Measurements from ENCODE around the gene TMEM25.
"Not testable (repeated sequence)": the region's sequence is repeated elsewhere in the genome, so short reads cannot be mapped to it uniquely, and the experiment has no call there.

The TMEM25 gene

GRCh38 chr11:118532852-118533768, 2.1 kb downstream of the TMEM25 start:
- no peak for DNase-seq

DNA sequence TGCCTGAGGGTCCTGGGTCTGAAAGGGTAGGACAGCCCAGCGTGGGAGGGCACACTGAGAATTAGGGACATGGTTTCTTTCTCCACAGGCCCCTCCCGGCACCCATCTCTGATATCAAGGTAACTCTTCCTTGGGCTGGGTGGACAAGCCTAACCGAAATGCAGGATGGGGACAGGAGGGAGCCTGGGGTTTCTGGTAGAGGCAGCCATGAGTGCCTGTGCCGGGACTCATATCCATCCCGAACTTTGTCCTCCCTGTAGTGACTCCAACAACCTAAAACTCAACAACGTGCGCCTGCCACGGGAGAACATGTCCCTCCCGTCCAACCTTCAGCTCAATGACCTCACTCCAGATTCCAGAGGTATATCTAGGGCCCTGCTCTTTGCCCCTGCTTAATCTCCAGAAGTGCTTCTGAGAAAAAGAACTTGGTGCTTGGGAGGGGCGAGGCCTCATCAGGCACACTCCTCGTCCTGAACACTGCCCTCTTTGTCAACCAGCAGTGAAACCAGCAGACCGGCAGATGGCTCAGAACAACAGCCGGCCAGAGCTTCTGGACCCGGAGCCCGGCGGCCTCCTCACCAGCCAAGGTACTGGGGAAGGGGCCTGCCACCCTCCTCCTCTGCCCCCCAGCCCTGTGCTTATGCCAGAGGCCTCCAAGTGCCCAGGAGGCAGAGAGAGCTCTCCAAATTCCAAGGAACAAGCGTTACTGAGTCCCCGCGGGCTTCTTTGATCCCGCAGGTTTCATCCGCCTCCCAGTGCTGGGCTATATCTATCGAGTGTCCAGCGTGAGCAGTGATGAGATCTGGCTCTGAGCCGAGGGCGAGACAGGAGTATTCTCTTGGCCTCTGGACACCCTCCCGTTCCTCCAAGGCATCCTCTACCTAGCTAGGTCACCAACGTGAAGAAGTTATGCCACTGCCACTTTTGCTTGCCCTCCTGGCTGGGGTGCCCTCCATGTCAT, 3.1 kb downstream of the TMEM25 start:
- DNase-seq: no peak

GRCh38 chr11:118535261-118535660, 4.3 kb downstream of the TMEM25 start:
- no peak for DNase-seq

GRCh38 chr11:118536726-118537125, 5.7 kb downstream of the TMEM25 start:
- no peak for DNase-seq

- no peak for DNase-seq
Observed at GRCh38 chr11:118537409-118537980, 6.5 kb downstream of the TMEM25 start.

GRCh38 chr11:118544010-118544646, 13.1 kb downstream of the TMEM25 start:
- no peak for DNase-seq

GRCh38 chr11:118544647-118545010, 13.6 kb downstream of the TMEM25 start:
- DNase-seq: no peak

DNA sequence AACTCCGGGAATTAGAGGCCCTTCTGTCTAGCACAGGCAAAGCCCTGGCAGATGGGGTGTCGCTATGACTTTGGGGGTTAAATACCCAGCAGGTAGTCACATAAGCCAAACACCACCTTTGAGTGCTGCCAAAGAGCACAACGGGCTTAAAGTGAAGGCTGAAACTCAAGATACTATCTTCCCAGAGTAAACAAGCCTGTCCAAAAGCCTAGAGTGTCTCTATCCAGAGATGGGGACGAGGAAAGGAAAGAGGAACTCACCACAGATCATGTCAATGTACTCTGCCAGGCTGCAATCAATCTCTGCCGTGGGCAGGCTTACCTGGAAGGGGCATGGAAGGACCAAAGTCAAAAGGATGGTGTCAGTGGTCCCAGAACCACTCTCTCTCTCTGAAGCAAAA, 14.5 kb downstream of the TMEM25 start:
- DNase-seq: no peak

DNA sequence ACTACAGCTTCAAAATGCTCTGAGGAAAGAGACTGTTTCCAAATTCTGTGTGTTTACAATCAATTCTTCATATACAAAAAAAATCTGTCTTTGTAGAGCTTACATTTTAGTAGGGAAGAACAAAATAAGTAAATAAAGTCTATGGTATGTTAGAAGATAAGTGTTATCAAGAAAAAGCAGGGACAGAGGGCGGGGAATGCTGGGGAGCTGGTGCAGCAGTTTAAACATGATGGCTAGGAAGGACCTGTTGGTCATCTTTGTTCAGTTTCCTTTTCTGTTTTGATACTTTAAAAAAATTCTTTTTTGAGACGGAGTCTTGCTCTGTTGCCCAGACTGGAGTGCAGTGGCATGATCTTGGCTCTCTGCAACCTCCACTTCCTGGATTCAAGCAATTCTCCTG, 16.1 kb downstream of the TMEM25 start:
- no peak for DNase-seq

- no peak for DNase-seq
Observed at GRCh38 chr11:118552341-118552740, 21.3 kb downstream of the TMEM25 start.

GRCh38 chr11:118560806-118561205, 29.8 kb downstream of the TMEM25 start:
- DNase-seq: no peak

DNA sequence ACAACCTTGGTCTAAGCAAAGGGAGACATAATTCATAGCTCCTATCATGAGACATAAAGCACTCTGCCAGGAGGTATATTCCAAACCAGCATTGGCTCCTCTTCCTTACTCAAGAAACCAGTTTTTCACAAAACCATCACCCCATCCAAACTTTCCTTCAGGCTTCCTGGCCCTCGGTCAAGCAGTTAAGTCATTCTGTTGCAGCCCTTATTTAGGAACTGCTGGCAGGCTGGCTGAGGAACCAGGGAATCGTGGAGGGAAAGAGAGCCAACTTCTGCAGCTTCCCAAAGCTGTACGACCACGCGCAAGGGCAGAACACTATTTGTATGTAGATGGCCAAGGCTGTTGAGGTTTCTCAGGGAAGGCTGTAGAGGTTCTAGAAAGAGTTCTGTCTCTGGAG, 34.1 kb downstream of the TMEM25 start:
- DNase-seq: no peak

DNA sequence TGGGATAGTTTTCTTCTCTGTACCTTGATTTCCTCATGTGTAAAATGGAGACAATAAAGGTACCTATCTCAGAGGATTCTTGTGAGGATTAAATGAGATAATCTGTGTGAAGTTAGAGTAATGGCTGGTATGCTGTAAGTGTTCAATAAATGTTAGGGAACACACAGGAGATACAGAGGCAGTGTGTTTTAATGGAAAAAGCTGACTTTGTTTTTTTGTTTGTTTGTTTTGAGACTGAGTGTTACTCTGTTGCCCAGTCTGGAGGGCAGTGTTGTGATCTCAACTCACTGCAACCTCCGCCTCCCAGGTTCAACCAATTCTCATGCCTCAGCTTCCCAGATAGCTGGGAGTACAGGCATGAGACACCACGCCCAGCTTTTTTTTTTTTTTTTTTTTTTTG, 38.7 kb downstream of the TMEM25 start:
- no peak for DNase-seq

- DNase-seq: no peak
Observed at GRCh38 chr11:118570787-118571186, 39.8 kb downstream of the TMEM25 start.

DNA sequence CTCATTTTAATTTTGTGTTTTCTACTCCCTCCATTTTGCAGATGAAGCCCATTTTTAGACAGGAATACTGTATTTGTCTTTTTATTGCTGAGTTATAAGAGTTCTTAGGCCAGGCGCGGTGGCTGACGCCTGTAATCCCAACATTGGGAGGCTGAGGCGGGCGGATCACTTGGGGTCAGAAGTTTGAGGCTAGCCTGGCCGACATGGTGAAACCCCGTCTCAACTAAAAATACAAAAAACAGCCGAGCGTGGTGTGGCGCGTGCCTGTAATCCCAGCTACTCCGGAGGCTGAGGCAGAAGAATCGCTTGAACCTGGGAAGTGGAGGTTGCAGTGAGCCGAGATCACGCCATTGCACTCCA, 40.7 kb downstream of the TMEM25 start:
- DNase-seq: peak; percentile 16

- peak; percentile 90 for DNase-seq
Observed at GRCh38 chr11:118572061-118572980, 41.3 kb downstream of the TMEM25 start, which contains the start of gene ARCN1. Gene ARCN1 (plus strand): TSS chr11:118572409. CDS start chr11:118572548, 139 bp downstream.

- DNase-seq: peak; percentile 37
Observed at GRCh38 chr11:118572981-118573550, 42.1 kb downstream of the TMEM25 start.

- no peak for DNase-seq
Observed at GRCh38 chr11:118574636-118575035, 43.6 kb downstream of the TMEM25 start.

- not testable (repeated sequence) for DNase-seq
Observed at GRCh38 chr11:118577995-118578394, 47.0 kb downstream of the TMEM25 start.

GRCh38 chr11:118581057-118581456, 50.1 kb downstream of the TMEM25 start:
- no peak for DNase-seq
